HCT116 (cell line): Measurements from ENCODE around the gene DLK1.

Source experiments
- CBX3 ChIP-seq: IDR thresholded peaks from 2 replicates; pipeline ENCODE4 v1.6.1; 2012; ENCODE audit warnings: low read depth
- CTCF ChIP-seq, 3 experiments: fragments of 200-600 bp in 1 of 3; sonication (generic) in 1 of 3; IDR thresholded peaks in 2 of 3; conservative IDR thresholded peaks in 1 of 3; 2 replicates each; pipeline ENCODE4 v1.5.1; 2012 to 2017; ENCODE audit warnings: low read depth in 2 of 3, low read length in 2 of 3, antibody characterized with exemption in 1 of 3, borderline replicate concordance in 1 of 3, control low read depth in 1 of 3, mild to moderate bottlenecking in 1 of 3, mixed read lengths in 1 of 3, mixed run types in 1 of 3, moderate library complexity in 1 of 3; ENCODE audit not compliant: insufficient read depth in 1 of 3

- TF ChIP-seq CTCF (IDR thresholded peaks at IDR 0.05 in 2 of 3, conservative IDR thresholded peaks at IDR 0.05 in 1 of 3; ENCODE audit: borderline replicate concordance in 1 of 3, insufficient read depth in 1 of 3, low read depth in 2 of 3, low read length in 2 of 3) (no peak), CBX3 (no peak)
These were observed 10.8 kb downstream of the DLK1 start for GRCh38 chr14:100737526-100737925.
